ENCODE measurements around the gene KDR. TPM values are rescaled to one million over a fixed set of nuclear protein-coding genes. Genes with fewer than 3 reads are reported as not detected.

The KDR gene
- polyA plus RNA-seq (2011; rRNA removed) (not detected in 2 replicates), polyA minus RNA-seq (2011; rRNA and poly(A)+ RNA removed) (not detected in 2 replicates)

DNA sequence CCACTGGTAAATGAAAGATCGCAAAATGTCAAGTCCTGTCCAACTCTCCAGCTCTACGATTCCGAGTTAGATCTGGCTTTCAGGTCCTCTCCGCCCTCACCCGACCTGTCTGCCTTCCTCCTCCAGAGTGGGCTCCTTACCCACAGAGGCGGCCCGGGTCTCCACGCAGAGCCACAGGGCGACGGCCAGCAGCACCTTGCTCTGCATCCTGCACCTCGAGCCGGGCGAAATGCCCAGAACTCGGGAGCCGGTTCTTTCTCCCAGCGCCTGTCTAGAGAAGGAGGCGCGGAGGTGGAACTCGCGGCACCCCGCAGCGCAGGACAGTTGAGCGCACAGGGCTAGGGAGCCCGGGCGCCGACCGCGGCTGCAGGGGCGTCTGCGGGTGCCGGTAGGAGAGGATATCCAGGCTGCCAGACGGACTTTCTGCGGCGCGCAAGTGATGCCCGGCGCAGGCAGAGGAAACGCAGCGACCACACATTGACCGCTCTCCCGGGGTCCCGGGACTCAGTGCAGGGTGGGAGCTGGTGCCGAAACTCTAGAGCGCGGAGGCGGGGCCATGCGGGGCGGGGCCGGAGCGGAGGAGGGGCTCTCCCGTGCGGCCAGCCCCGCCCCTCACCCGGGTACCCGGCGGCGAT, at the start of gene KDR:
Gene KDR (minus strand): TSS at position 509 of the 635 bp plus-strand sequence. CDS start 302 bp downstream, at position 207.
- peak within 1 kb of the TSS; percentile 50 for H3K4me3 ChIP-seq (ENCODE audit: low read depth, low read length)
- no peaks in the 10 kb centered on the region; the same call in 1 of the 2 replicates for H3K9me3 ChIP-seq (ENCODE audit: control insufficient read depth, insufficient read depth, low read length)
- H3K27me3 ChIP-seq (ENCODE audit: control insufficient read depth, insufficient read depth, low read length) = peaks cover 31% of the 10 kb centered on the region
- TF ChIP-seq, protein P1, sequence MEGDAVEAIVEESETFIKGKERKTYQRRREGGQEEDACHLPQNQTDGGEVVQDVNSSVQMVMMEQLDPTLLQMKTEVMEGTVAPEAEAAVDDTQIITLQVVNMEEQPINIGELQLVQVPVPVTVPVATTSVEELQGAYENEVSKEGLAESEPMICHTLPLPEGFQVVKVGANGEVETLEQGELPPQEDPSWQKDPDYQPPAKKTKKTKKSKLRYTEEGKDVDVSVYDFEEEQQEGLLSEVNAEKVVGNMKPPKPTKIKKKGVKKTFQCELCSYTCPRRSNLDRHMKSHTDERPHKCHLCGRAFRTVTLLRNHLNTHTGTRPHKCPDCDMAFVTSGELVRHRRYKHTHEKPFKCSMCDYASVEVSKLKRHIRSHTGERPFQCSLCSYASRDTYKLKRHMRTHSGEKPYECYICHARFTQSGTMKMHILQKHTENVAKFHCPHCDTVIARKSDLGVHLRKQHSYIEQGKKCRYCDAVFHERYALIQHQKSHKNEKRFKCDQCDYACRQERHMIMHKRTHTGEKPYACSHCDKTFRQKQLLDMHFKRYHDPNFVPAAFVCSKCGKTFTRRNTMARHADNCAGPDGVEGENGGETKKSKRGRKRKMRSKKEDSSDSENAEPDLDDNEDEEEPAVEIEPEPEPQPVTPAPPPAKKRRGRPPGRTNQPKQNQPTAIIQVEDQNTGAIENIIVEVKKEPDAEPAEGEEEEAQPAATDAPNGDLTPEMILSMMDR (IDR thresholded peaks at IDR 0.05; ENCODE audit: low read depth, low read length) = no peak
- ChIA-PET CTCF (no interaction called here), POLR2A (no interaction called here)
- no peak within 1 kb of the TSS for H3K27ac ChIP-seq (ENCODE audit: low read depth, low read length)
- no peak for DNase-seq (ENCODE audit: low read depth, low spot score)

DNA sequence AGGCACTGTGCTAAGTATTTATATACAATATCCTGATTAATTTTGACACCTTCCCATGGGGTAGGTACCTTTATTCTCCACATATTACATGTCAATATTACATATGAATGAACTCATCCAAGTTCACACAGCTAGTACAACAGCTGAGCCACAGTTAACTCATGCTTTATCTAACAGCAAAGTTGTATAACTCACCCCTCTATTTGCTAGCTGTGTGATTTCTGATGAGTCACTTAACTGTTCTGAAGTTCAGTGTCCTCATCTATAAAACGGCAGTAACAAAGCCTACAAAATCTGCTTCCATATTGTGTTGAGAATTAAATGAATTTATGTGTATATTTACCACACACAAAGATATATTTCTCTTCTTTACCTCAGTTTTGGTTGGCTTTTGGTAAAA, 48.2 kb upstream of the KDR start:
- Histone ChIP-seq H3K27me3 (ENCODE audit: control insufficient read depth, insufficient read depth, low read length) (no peaks in the 10 kb centered on the region), H3K27ac (ENCODE audit: low read depth, low read length) (no peak overlapping the region), H3K9me3 (ENCODE audit: control insufficient read depth, insufficient read depth, low read length) (no peaks in the 10 kb centered on the region), H3K4me3 (ENCODE audit: low read depth, low read length) (no peak overlapping the region)
- DNase-seq (ENCODE audit: low read depth, low spot score) = no peak
- TF ChIP-seq, protein P1 (IDR thresholded peaks at IDR 0.05; ENCODE audit: low read depth, low read length) = no peak
- CTCF ChIA-PET = interaction anchor here (1.1 kb wide), 1 partner anchor 11 kb away, joined by 3 read pairs; no protein-coding TSS in a partner anchor
- POLR2A ChIA-PET = no interaction called here

DNA sequence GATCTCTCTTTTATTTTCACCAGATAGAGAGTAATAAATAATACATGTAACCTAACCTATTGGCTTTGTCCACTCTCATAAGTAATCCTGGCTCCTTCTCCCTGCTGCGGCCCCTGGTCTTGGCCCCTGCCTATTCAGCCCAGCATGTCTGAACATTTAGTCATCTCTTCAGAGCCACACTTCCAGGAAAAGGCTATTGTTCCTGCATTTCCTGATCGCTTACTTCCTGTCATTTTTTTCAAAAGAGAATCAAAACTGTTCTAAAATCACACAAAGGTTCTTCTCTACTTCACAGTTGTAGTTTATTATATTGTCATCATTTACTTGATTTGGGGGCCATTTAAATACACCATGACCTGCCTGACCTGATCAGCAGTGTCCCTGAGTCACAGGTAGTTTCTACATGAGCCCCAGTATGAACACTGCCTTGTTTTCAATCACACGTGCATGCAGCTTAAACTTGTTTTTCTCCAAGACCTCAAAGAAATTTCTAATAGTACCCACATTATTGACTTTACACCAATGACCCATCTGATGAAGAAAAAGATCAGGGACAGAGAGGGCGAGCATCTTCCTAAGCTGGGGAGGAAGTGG, 47.4 kb upstream of the KDR start:
- TF ChIP-seq, protein P1 (IDR thresholded peaks at IDR 0.05; ENCODE audit: low read depth, low read length) = no peak
- ChIA-PET CTCF (interaction anchor here (1.1 kb wide), 2 partner anchors 11 to 12 kb away, joined by 3 to 7 read pairs; no protein-coding TSS in a partner anchor), POLR2A (no interaction called here)
- Histone ChIP-seq H3K27ac (ENCODE audit: low read depth, low read length) (no peak overlapping the region), H3K27me3 (ENCODE audit: control insufficient read depth, insufficient read depth, low read length) (no peaks in the 10 kb centered on the region), H3K4me3 (ENCODE audit: low read depth, low read length) (no peak overlapping the region), H3K9me3 (ENCODE audit: control insufficient read depth, insufficient read depth, low read length) (no peaks in the 10 kb centered on the region)
- DNase-seq (ENCODE audit: low read depth, low spot score) = no peak

DNA sequence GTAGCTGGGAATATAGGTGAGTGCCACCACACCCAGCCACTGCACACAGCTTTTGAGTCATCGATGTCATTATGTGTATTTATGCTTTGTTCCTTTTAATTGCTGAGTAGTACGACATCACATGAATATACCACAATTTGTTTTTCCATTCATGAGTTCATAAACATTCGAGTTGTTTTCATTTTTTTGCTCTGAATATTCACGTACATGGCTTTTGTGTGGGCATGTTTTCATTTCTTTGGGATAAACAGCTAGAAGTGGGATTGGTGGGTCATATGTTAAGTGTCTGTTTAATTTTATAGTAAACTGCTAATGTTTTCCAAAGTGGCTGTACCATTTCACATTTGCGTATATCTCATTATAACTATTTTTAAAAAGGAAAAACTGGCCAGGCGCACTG, 45.1 kb upstream of the KDR start:
- POLR2A ChIA-PET = no interaction called here
- Histone ChIP-seq H3K9me3 (ENCODE audit: control insufficient read depth, insufficient read depth, low read length) (no peaks in the 10 kb centered on the region), H3K4me3 (ENCODE audit: low read depth, low read length) (no peak overlapping the region), H3K27ac (ENCODE audit: low read depth, low read length) (no peak overlapping the region), H3K27me3 (ENCODE audit: control insufficient read depth, insufficient read depth, low read length) (peaks cover 3% of the 10 kb centered on the region)
- CTCF ChIA-PET = interaction anchor here (1.9 kb wide), 1 partner anchor 15 kb away, joined by 8 read pairs; no protein-coding TSS in a partner anchor
- TF ChIP-seq, protein P1 (IDR thresholded peaks at IDR 0.05; ENCODE audit: low read depth, low read length) = no peak
- no peak for DNase-seq (ENCODE audit: low read depth, low spot score)

DNA sequence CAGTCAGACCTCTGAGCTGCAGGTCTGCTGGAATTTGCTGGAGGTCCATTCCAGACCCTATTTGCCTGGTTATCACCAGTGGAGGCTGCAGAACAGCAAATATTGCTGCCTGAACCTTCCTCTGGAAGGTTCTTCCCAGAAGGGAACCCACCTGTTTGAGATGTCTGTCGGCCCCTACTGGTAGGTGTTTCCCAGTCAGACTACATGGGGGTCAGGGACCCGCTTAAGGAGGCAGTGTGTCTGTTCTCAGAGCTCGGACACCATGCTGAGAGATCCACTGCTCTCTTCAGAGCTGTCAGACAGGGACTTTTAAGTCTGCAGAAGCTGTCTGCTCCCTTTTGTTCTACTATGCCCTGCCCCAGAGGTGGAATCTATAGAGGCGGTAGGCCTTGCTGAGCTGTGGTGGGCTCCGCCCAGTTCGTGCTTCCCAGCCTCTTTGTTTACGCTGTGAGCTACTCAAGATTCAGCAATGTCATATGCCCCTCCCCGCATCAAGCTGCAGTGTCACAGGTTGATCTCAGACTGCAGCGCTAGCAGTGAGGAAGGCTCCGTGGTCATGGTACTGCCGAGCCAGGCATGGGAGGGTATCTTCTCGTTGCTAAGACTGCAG, 44.1 kb upstream of the KDR start:
- CTCF ChIA-PET = interaction anchor here (0.6 to 1.9 kb wide), 4 partner anchors 16 to 143 kb away, joined by 3 to 8 read pairs (median 3); no protein-coding TSS in a partner anchor
- no peak for DNase-seq (ENCODE audit: low read depth, low spot score)
- Histone ChIP-seq H3K27me3 (ENCODE audit: control insufficient read depth, insufficient read depth, low read length) (peaks cover 3% of the 10 kb centered on the region), H3K27ac (ENCODE audit: low read depth, low read length) (no peak overlapping the region), H3K4me3 (ENCODE audit: low read depth, low read length) (no peak overlapping the region), H3K9me3 (ENCODE audit: control insufficient read depth, insufficient read depth, low read length) (no peaks in the 10 kb centered on the region)
- POLR2A ChIA-PET = no interaction called here
- TF ChIP-seq, protein P1 (IDR thresholded peaks at IDR 0.05; ENCODE audit: low read depth, low read length) = no peak
